Naive thymus-derived CD8-positive, alpha-beta T cell (primary cell): ENCODE measurements around the gene UBASH3A. TPM values are rescaled to one million over a fixed set of nuclear protein-coding genes. Genes with fewer than 3 reads are reported as not detected.

Source experiments
- ATAC-seq, 2 donors: fragments of 150-1000 bp; cut with Tn5 transposase in 1 of 2; sonication (Bioruptor Pico), chemical (Tn5 transposase) in 1 of 2; 1 replicate in 1 of 2; 2 replicates in 1 of 2; pipeline ENCODE4 v1.10.0; 2021; ENCODE audit warnings: mild to moderate bottlenecking in 2 of 2, moderate library complexity in 2 of 2
- POLR2A ChIA-PET: fragments of 350-600 bp; sonication (Branson Sonifier 250); formaldehyde crosslinking; loops from one replicate; lab custom pipeline; 2021; ENCODE audit warnings: antibody characterized with exemption; lab: Charles Lee
- DNase-seq, 10 donors: peaks; one replicate each; pipeline versions ENCODE4 v3.0.0 to v3.0.0-alpha.2; 2020 to 2022
- H3K27ac Mint-ChIP-seq, 10 donors: one replicate each; pipeline ENCODE4 v1.8.0; 2020 to 2022; ENCODE audit warnings: mild to moderate bottlenecking in 10 of 10, mixed read lengths in 10 of 10, moderate library complexity in 4 of 10, inconsistent platforms in 1 of 10
- H3K27me3 Mint-ChIP-seq, 5 donors: one replicate each; pipeline ENCODE4 v1.8.0; 2021 to 2022; ENCODE audit warnings: mixed read lengths in 5 of 5
- H3K36me3 Mint-ChIP-seq, 3 donors: one replicate each; pipeline ENCODE4 v1.8.0; 2020 to 2022; ENCODE audit warnings: mixed read lengths in 3 of 3, mild to moderate bottlenecking in 2 of 3, inconsistent platforms in 1 of 3
- H3K4me1 Mint-ChIP-seq, 4 donors: one replicate each; pipeline ENCODE4 v1.8.0; 2021 to 2022; ENCODE audit warnings: mixed read lengths in 4 of 4
- H3K4me3 Mint-ChIP-seq, 10 donors: one replicate each; pipeline ENCODE4 v1.8.0; 2020 to 2022; ENCODE audit warnings: mild to moderate bottlenecking in 10 of 10, mixed read lengths in 10 of 10, moderate library complexity in 6 of 10, inconsistent platforms in 1 of 10
- H3K9me3 Mint-ChIP-seq, 9 donors: one replicate each; pipeline ENCODE4 v1.8.0; 2020 to 2022; ENCODE audit warnings: mixed read lengths in 9 of 9, mild to moderate bottlenecking in 3 of 9, inconsistent platforms in 1 of 9, moderate library complexity in 1 of 9
- polyA plus RNA-seq, 3 donors: library from polyadenylated mRNA; unstranded; fragments of 300-500 nt; fragmentation: Illumina TruSeq; gene quantifications; one replicate each; pipeline ENCODE4 v1.2.3, GENCODE V29; 2021
- total RNA-seq, 8 experiments: library from RNA in 2 of 8; stranded (reverse) in 2 of 8; gene quantifications; one replicate each; pipeline ENCODE4 v1.2.3 and lab custom pipeline; 2021 to 2026

UBASH3A gene
- total and polyA plus RNA-seq, 5 experiments from 2014 or later, result 32.8 to 99.6 (median 75.3) TPM

- Mint-ChIP-seq H3K27ac (peak overlapping the region in 4 of 10 donors; percentile 57 to 90 (median 62)), H3K9me3 (no peaks in the 10 kb centered on the region), H3K36me3 (no peaks in the 10 kb centered on the region), H3K27me3 (peaks cover 0 to 1% (median 0%) of the 10 kb centered on the region in 5 donors), H3K4me1 (peaks cover 17 to 39% (median 27%) of the 10 kb centered on the region in 4 donors), H3K4me3 (no peak overlapping the region)
- POLR2A ChIA-PET, result interaction anchor here (1.0 kb wide), 2 partner anchors 59 to 393 kb away, joined by 3 read pairs; no protein-coding TSS in a partner anchor
- DNase-seq (no peak), ATAC-seq (no peak)
These were observed 52.2 kb downstream of the UBASH3A start for GRCh38 chr21:42455754-42456440.

GRCh38 chr21:42456457-42456856 is 52.8 kb downstream of the UBASH3A start:
- Mint-ChIP-seq H3K27ac (peak overlapping the region in 7 of 10 donors; percentile 5 to 90 (median 58)), H3K4me3 (no peak overlapping the region)
- POLR2A ChIA-PET, result interaction anchor here (1.0 kb wide), 2 partner anchors 58 to 393 kb away, joined by 3 read pairs; no protein-coding TSS in a partner anchor

GRCh38 chr21:42459082-42459460 is 55.4 kb downstream of the UBASH3A start:
- ATAC-seq, result no peak
- H3K9me3 Mint-ChIP-seq, result no peaks in the 10 kb centered on the region
- H3K36me3 Mint-ChIP-seq, result no peaks in the 10 kb centered on the region
- POLR2A ChIA-PET, result interaction anchor here (1.2 kb wide), 1 partner anchor 29 kb away, joined by 3 read pairs; no protein-coding TSS in a partner anchor
- peaks cover 0 to 1% (median 0%) of the 10 kb centered on the region in 5 donors for H3K27me3 Mint-ChIP-seq
- no peak for DNase-seq
- peak overlapping the region in 7 of 10 donors; percentile 82 to 98 (median 98) for H3K27ac Mint-ChIP-seq
- H3K4me3 Mint-ChIP-seq, result no peak overlapping the region
- H3K4me1 Mint-ChIP-seq, result peaks cover 36 to 60% (median 55%) of the 10 kb centered on the region in 4 donors

More at GRCh38 chr21:42456457-42456856, 52.8 kb downstream of the UBASH3A start:
- peaks cover 0 to 1% (median 0%) of the 10 kb centered on the region in 5 donors for H3K27me3 Mint-ChIP-seq
- peak in 1 of 10 donors; percentile 31 for DNase-seq
- H3K9me3 Mint-ChIP-seq, result no peaks in the 10 kb centered on the region
- H3K4me1 Mint-ChIP-seq, result peaks cover 23 to 42% (median 31%) of the 10 kb centered on the region in 4 donors
- no peaks in the 10 kb centered on the region for H3K36me3 Mint-ChIP-seq
- peak; percentile 19 to 28 for ATAC-seq

- H3K9me3 Mint-ChIP-seq, result no peaks in the 10 kb centered on the region
These were observed 56.0 kb downstream of the UBASH3A start for GRCh38 chr21:42459546-42460215.

GRCh38 chr21:42460391-42461184 is 56.9 kb downstream of the UBASH3A start:
- Mint-ChIP-seq H3K4me3 (peak overlapping the region; percentile 37 to 78 (median 65)), H3K9me3 (no peaks in the 10 kb centered on the region), H3K27me3 (peaks cover 0 to 1% (median 0%) of the 10 kb centered on the region in 5 donors), H3K4me1 (peaks cover 47 to 71% (median 69%) of the 10 kb centered on the region in 4 donors), H3K36me3 (no peaks in the 10 kb centered on the region), H3K27ac (peak overlapping the region; percentile 82 to 99 (median 98))
- POLR2A ChIA-PET, result interaction anchor here (0.5 to 2.2 kb wide), 2 partner anchors 9 to 67 kb away, joined by 3 to 6 read pairs; no protein-coding TSS in a partner anchor
- DNase-seq, result peak; percentile 29 to 87 (median 71)
- peak; percentile 76 for ATAC-seq

More at GRCh38 chr21:42459546-42460215, 56.0 kb downstream of the UBASH3A start:
- Mint-ChIP-seq H3K4me3 (peak overlapping the region in 2 of 10 donors; percentile 64 to 66), H3K4me1 (peaks cover 39 to 64% (median 61%) of the 10 kb centered on the region in 4 donors), H3K36me3 (no peaks in the 10 kb centered on the region), H3K27ac (peak overlapping the region; percentile 77 to 99 (median 98)), H3K27me3 (peaks cover 0 to 1% (median 0%) of the 10 kb centered on the region in 5 donors)
- no peak for ATAC-seq
- POLR2A ChIA-PET, result interaction anchor here (1.2 to 2.2 kb wide), 2 partner anchors 29 to 68 kb away, joined by 3 to 6 read pairs; no protein-coding TSS in a partner anchor
- no peak for DNase-seq

- DNase-seq (no peak), ATAC-seq (no peak)
- Mint-ChIP-seq H3K4me1 (peaks cover 47 to 75% (median 72%) of the 10 kb centered on the region in 4 donors), H3K27me3 (peaks cover 0 to 1% (median 0%) of the 10 kb centered on the region in 5 donors), H3K9me3 (no peaks in the 10 kb centered on the region), H3K4me3 (peak overlapping the region; percentile 37 to 78 (median 63)), H3K36me3 (no peaks in the 10 kb centered on the region), H3K27ac (peak overlapping the region; percentile 82 to 99 (median 98))
- POLR2A ChIA-PET, result interaction anchor here (0.6 to 2.2 kb wide), 4 partner anchors 10 to 382 kb away, joined by 3 to 6 read pairs (median 4); no protein-coding TSS in a partner anchor
These were observed 57.5 kb downstream of the UBASH3A start for GRCh38 chr21:42461185-42461520.

GRCh38 chr21:42461881-42462877 is 58.5 kb downstream of the UBASH3A start:
- Mint-ChIP-seq H3K4me3 (peak overlapping the region in 5 of 10 donors; percentile 14 to 78 (median 64)), H3K27ac (peak overlapping the region; percentile 47 to 99 (median 98)), H3K9me3 (no peaks in the 10 kb centered on the region), H3K27me3 (peaks cover 0 to 1% (median 0%) of the 10 kb centered on the region in 5 donors), H3K36me3 (no peaks in the 10 kb centered on the region), H3K4me1 (peaks cover 43 to 75% (median 67%) of the 10 kb centered on the region in 4 donors)
- no peak for ATAC-seq
- POLR2A ChIA-PET, result interaction anchor here (0.6 to 1.2 kb wide), 5 partner anchors 11 to 381 kb away, joined by 3 to 5 read pairs (median 3); no protein-coding TSS in a partner anchor
- DNase-seq, result no peak

- Mint-ChIP-seq H3K4me3 (peak overlapping the region in 9 of 10 donors; percentile 42 to 79 (median 63)), H3K9me3 (no peaks in the 10 kb centered on the region), H3K4me1 (peaks cover 42 to 83% (median 71%) of the 10 kb centered on the region in 4 donors), H3K27me3 (peaks cover 0 to 1% (median 0%) of the 10 kb centered on the region in 5 donors), H3K36me3 (no peaks in the 10 kb centered on the region), H3K27ac (peak overlapping the region; percentile 64 to 98 (median 90))
- DNase-seq (peak; percentile 22 to 82 (median 76)), ATAC-seq (peak; percentile 46 to 75)
- POLR2A ChIA-PET, result interaction anchor here (0.6 to 1.1 kb wide), 3 partner anchors 31 to 162 kb away, joined by 3 to 4 read pairs (median 3); no protein-coding TSS in a partner anchor
These were observed 60.3 kb downstream of the UBASH3A start for GRCh38 chr21:42463861-42464515.

- Mint-ChIP-seq H3K4me1 (peaks cover 39 to 78% (median 66%) of the 10 kb centered on the region in 4 donors), H3K27ac (peak overlapping the region; percentile 33 to 98 (median 89)), H3K9me3 (no peaks in the 10 kb centered on the region), H3K4me3 (peak overlapping the region in 8 of 10 donors; percentile 16 to 62 (median 31)), H3K27me3 (peaks cover 0 to 1% (median 0%) of the 10 kb centered on the region in 5 donors), H3K36me3 (no peaks in the 10 kb centered on the region)
- POLR2A ChIA-PET, result interaction anchor here (1.1 kb wide), 1 partner anchor 30 kb away, joined by 3 read pairs; no protein-coding TSS in a partner anchor
- no peak for DNase-seq
- ATAC-seq, result no peak
These were observed 61.5 kb downstream of the UBASH3A start for GRCh38 chr21:42465008-42465802.

GRCh38 chr21:42465803-42466127 is 62.1 kb downstream of the UBASH3A start:
- no peak for ATAC-seq
- H3K4me1 Mint-ChIP-seq, result peaks cover 33 to 72% (median 60%) of the 10 kb centered on the region in 4 donors
- peak overlapping the region in 1 of 10 donors; percentile 8 for H3K4me3 Mint-ChIP-seq
- POLR2A ChIA-PET, result no interaction called here
- no peak for DNase-seq
- H3K27ac Mint-ChIP-seq, result peak overlapping the region in 8 of 10 donors; percentile 33 to 98 (median 75)
- no peaks in the 10 kb centered on the region for H3K9me3 Mint-ChIP-seq
- no peaks in the 10 kb centered on the region for H3K36me3 Mint-ChIP-seq
- peaks cover 0 to under 1% (median 0%) of the 10 kb centered on the region in 5 donors for H3K27me3 Mint-ChIP-seq
